Fibroblast of skin of scalp (primary cell): ENCODE results near the gene MGMT.

Experiments
- DNase-seq: peaks from one replicate; pipeline ENCODE4 v3.0.0-alpha.2; 2013

The MGMT gene

GRCh38 chr10:129521161-129522025, 54.4 kb downstream of the MGMT start:
- DNase-seq, result no peak

GRCh38 chr10:129522041-129522585, 55.1 kb downstream of the MGMT start:
- DNase-seq, result no peak

DNA sequence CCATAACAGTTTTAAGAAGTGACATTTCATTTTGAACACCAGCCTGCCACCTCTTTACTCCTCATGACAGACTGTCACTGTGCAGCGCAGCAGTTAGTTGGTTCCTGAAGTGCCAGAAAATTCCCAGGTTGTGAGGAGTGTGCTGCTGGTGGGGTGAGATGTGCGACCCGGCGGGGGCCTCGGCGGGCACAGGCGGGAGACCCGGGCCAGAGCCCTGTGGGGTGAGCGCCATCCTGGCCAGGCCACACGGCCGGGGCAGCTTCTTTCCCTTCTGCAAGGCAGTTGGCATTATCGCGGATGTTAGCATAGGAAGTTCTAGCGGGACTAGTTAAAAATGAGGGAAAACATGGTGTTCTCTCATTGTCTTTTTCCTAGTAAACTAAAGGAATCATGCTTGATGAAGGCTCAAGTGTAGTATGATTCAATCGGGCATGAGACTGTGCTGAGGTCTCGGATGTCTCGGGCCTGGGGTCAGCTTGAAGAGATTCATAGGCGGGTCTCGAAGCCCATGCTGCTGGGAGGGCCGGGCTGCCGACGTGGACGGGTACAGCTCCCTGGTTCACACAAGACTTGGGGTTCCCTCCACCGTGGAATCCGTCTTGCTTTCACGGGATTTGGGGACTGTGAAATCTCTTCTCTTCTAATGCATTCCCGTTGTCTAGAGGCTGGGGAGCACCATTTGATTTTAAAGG, 56.1 kb downstream of the MGMT start:
- DNase-seq, result no peak

- no peak for DNase-seq
These were observed 56.8 kb downstream of the MGMT start for GRCh38 chr10:129523723-129524316.

GRCh38 chr10:129524936-129525335, 57.9 kb downstream of the MGMT start:
- no peak for DNase-seq

GRCh38 chr10:129525401-129525801, 58.4 kb downstream of the MGMT start:
- DNase-seq, result peak; percentile 63

GRCh38 chr10:129526943-129527342, 59.9 kb downstream of the MGMT start:
- DNase-seq, result no peak

DNA sequence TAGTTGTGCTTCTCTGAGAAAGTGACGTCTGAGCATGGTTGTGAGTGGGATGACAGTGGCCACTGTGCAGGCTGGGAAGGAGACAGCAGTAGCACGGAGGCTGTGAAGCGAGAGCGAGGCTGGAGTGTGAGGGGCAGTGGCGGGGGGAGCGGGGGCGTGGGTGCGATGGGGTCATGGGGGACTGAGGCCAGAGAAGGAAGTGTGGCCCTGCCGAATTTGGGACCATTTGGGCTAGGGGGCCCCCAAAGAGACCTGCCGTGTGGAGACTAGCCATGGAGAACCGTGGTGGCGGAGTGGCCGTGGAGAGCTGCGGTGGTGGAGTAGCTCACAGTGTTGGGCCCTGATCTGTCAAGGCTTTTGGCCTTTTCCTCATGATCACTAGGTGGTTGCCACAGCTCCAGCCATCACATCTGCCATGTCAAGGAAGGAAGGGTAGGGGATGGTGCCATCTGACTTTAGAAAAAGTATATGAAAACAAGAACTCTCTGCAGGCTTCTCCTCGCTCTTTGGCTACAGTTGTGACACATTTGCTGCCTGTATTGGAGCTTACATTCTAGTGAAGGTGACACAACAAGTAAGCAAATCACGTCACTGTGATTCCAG, 61.4 kb downstream of the MGMT start:
- no peak for DNase-seq

- DNase-seq, result no peak
These were observed 63.5 kb downstream of the MGMT start for GRCh38 chr10:129530581-129530980.

- peak; percentile 62 for DNase-seq
These were observed 64.3 kb downstream of the MGMT start for GRCh38 chr10:129531195-129531968.

DNA sequence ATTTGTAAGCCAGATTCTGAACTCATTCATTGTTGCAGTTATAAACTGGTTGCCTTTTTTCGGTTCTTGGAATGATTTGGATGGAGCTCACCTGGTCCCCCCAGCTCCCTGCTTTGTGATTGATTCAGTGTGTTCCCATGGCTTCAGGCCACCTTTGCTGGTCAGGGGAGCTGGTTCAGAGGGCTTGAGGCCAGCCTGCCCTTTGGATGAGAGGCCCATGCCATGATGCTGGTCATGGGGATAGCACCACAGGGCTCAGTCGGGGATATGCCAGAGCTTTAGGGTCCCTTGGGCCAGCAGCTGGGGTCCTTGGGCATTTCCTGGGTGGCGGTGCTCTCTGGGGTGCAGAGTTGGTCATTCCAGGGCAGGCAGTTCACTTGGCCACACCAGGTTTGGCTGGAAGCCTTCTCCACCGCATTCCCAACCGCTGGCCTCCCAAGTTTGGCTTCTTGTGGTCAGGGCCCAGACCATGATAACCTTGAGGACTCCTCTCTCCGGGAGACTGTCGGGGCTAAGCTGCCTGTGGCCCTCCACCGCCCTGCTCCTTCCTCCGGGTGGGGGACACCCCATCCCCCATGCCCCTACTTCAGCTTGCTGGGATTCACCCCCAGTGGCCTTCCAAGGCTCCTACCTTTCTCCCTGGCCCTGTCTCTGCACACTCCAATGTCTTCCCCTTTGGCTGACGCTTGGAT, 65.1 kb downstream of the MGMT start:
- peak; percentile 27 for DNase-seq

GRCh38 chr10:129532838-129533237, 65.8 kb downstream of the MGMT start:
- no peak for DNase-seq

DNA sequence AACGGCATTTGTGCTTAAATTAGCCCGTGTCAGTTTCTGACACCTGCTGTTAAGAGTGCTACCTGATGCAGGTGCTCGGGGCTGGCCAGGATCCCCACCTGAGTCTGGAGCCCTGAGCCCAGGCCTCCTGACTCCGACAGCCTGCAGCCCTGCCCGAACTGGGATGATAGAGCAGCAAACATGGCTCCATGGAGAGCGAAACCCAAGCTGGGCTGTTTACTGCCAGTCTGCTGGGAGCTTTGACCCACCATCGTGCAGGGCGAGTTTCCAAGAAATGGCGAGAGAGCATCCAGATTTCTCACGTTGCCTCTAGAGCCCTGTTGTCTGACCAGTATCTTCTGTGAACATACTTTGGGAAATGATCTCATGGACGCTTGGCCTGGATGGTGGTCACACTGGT, 66.2 kb downstream of the MGMT start:
- DNase-seq, result no peak

- no peak for DNase-seq
These were observed 67.8 kb downstream of the MGMT start for GRCh38 chr10:129534826-129535225.

DNA sequence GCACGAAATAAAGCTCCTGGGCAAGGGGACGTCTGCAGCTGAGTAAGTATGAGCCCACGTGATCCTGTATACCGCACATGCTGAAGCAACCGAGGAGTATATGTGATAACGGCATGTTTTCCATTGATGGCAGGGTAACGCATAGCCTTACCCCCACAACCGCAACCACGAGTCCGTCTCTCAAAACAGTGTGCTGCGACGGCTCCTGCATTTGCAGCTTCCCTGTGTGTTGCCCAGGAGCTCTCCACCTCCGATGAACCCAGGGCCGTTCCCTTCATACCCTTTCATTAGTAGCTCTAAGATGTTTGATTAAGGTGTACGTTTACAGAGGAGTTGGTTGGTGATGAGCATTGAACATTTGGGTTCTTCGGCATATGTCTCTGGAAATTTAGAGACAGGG, 69.3 kb downstream of the MGMT start:
- no peak for DNase-seq

DNA sequence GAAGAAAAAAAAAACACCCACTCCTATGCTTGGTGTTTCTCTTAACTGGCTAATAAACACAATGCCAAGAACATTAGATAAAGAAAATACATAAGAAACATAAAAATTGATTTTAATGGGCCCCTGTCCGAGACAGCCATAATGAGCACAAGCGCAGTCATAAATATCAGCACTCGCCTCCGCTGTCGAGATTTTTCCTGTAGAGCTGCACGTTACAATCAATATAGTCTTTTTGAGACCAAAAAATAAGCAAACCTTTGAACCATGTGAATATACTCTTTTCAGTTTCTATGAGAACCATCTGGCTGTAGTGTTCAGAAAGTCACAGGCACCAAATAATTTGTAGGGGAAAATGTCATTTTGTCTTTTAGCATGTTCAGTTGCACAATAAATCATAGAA, 70.1 kb downstream of the MGMT start:
- DNase-seq, result no peak

GRCh38 chr10:129538236-129538635, 71.2 kb downstream of the MGMT start:
- DNase-seq, result no peak

GRCh38 chr10:129541200-129541599, 74.2 kb downstream of the MGMT start:
- DNase-seq, result no peak

DNA sequence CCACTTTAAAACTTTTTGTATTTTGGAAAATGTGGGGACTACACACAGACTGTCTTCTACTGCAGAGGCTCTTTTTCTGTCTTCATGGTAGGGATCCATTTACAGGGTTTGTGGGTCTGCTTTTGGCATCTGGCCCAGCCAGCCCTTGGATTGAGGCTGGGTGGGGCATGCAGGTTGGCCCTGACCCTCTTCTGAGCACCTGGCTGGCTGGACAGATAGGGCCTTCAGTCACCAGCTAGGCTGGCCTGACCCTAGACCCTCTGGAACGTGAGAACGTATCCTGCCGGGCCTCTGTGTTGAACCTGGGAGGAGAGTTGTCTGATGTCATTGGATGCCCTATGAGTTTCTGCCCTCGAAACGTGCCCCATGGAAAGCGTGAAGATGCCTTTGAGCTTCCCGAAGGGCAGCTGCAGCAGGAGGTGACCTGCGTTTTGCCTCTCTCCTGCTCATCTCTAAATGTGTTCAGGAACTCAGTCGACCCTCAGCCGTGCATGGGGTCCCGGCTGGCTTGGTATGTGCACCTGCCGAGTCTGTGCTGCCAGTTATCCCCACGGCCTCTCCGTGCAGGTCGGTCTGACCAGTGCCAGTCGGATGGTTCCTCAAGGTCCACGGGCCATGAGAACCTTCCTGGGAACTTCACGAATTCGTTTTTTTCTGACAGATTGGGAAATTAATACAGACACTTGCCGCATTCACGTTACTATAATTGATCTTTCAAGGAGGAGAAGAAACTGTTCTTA, 74.9 kb downstream of the MGMT start:
- no peak for DNase-seq

GRCh38 chr10:129542589-129542988, 75.5 kb downstream of the MGMT start:
- DNase-seq, result no peak
